ENCODE data around the gene AUTS2. TPM values are rescaled to one million over a fixed set of nuclear protein-coding genes. Genes with fewer than 3 reads are reported as not detected.

Gene AUTS2
- total and polyA plus RNA-seq, 2 of the 8 experiments (the other 6 are each of a cell fraction or from before 2014, with no cell fraction given): 25.9 to 101 TPM

DNA sequence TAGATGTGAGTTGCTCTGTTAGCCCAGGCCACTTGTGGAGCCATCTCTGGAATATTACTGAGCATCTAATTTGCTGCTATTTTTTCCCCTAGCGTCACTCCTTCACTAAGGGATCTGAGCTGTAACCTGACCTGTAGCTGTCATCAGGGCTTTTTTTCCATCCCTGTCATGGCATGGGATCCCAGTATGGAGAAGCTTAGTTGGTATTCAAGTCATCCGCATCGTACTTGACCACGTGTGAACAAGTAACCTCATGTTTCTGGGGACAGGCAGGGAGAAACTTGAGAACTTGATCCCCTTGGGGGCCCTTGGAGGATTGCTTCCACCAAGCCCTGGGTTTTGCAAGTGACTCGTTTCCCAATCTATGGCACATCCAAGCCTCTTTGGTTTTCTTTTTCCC is 1059.3 kb downstream of the AUTS2 start:
- no peak overlapping the region for H4K8ac ChIP-seq (ENCODE audit: extremely low read depth, insufficient read depth, low read length)
- FAIRE-seq: no peak
- no peak overlapping the region for H2BK12ac ChIP-seq (ENCODE audit: low read depth, low read length)
- no peaks in the 10 kb centered on the region for H3K23me2 ChIP-seq (ENCODE audit: low read depth, low read length)
- H3K79me2 ChIP-seq (ENCODE audit: control insufficient read depth in 1 of 2, insufficient read depth in 2 of 2, low read length in 2 of 2): no peaks in the 10 kb centered on the region
- H3K9ac ChIP-seq (replicated peaks in 1 of 4; ENCODE audit: extremely low read depth in 1 of 4, low read depth in 3 of 4, low read length in 3 of 4): no peak overlapping the region
- H3K4me1 ChIP-seq (replicated peaks in 1 of 4; ENCODE audit: control insufficient read depth in 3 of 4, insufficient read depth in 4 of 4, low read length in 3 of 4): peaks cover 2 to 8% (median 7%) of the 10 kb centered on the region in 4 experiments; a peak in 6 of 7 replicates
- no peak overlapping the region for H3K23ac ChIP-seq (ENCODE audit: insufficient read length)
- no peak overlapping the region for H3K56ac ChIP-seq (replicated peaks; ENCODE audit: insufficient read length, low read depth, low read length)
- CTCF ChIA-PET (ENCODE audit: partially characterized antibody): interaction anchor here (0.6 to 2.3 kb wide), 4 partner anchors 9 to 117 kb away, joined by 3 to 7 read pairs (median 4); no protein-coding TSS in a partner anchor
- H3K4me2 ChIP-seq (ENCODE audit: insufficient read depth in 1 of 2, low read depth in 2 of 2, low read length in 2 of 2): no peak overlapping the region
- no peaks in the 10 kb centered on the region for H3K9me3 ChIP-seq (ENCODE audit: insufficient read depth in 2 of 2, low read depth in 1 of 2, low read length in 1 of 2)
- no peak overlapping the region for H2BK5ac ChIP-seq (ENCODE audit: low read depth, low read length)
- H2BK120ac ChIP-seq (replicated peaks; ENCODE audit: low read depth, low read length): no peak overlapping the region
- no peak overlapping the region for H3K27ac ChIP-seq (ENCODE audit: low read depth, low read length)
- DNase-seq (ENCODE audit: low read depth in 1 of 2, low spot score in 2 of 2): no peak
- no peak overlapping the region for H2AFZ ChIP-seq (ENCODE audit: low read length)
- no peaks in the 10 kb centered on the region for H4K20me1 ChIP-seq (replicated peaks in 1 of 2; ENCODE audit: control insufficient read depth in 1 of 2, insufficient read depth in 2 of 2, low read length in 2 of 2)
- H3K4ac ChIP-seq (replicated peaks; ENCODE audit: insufficient read length, low read depth, low read length): no peak overlapping the region
- no peak overlapping the region for H3K4me3 ChIP-seq (ENCODE audit: extremely low read depth in 1 of 4, insufficient read depth in 2 of 4, low read depth in 3 of 4, low read length in 4 of 4)
- no peak overlapping the region for H2BK20ac ChIP-seq (ENCODE audit: low read length)
- WGBS, 2 experiments (ENCODE audit: extremely low coverage in 1 of 2, insufficient coverage in 1 of 2, insufficient read length in 1 of 2, insufficient replicate concordance in 2 of 2, low coverage in 1 of 2, low lambda C conversion rate in 2 of 2, missing lambda C conversion rate in 1 of 2): 91% methylated on average over 5 of the region's 5 CpGs; no CpG with 5 or more reads in 1 of the 2 experiments
- no peaks in the 10 kb centered on the region for H3K79me1 ChIP-seq (ENCODE audit: low read depth, low read length)
- no peak overlapping the region for H2AK5ac ChIP-seq (ENCODE audit: low read depth, low read length)
- no peaks in the 10 kb centered on the region for H3K27me3 ChIP-seq (replicated peaks in 1 of 4; ENCODE audit: control insufficient read depth in 3 of 4, extremely low read depth in 1 of 4, insufficient read depth in 3 of 4, low read length in 3 of 4)
- H4K91ac ChIP-seq (replicated peaks; ENCODE audit: insufficient read length, low read length): no peak overlapping the region
- no peak overlapping the region for H4K5ac ChIP-seq (ENCODE audit: insufficient read length, low read depth, low read length)
- H3K36me3 ChIP-seq (ENCODE audit: control insufficient read depth in 2 of 4, insufficient read depth in 4 of 4, low read length in 3 of 4): no peaks in the 10 kb centered on the region
- POLR2A ChIA-PET (ENCODE audit: partially characterized antibody): interaction anchor here (0.6 to 1.2 kb wide), 3 partner anchors 28 to 41 kb away, joined by 3 read pairs; no protein-coding TSS in a partner anchor
- H3K14ac ChIP-seq (ENCODE audit: insufficient read length): no peak overlapping the region
- H3K18ac ChIP-seq (ENCODE audit: extremely low read depth, low read length): no peak overlapping the region
- H2BK15ac ChIP-seq (ENCODE audit: low read length): no peak overlapping the region
- no peak for TF ChIP-seq SRF (IDR thresholded peaks at IDR 0.05; ENCODE audit: low read depth, low read length)
- TF ChIP-seq SP1 (IDR thresholded peaks at IDR 0.05; ENCODE audit: low read depth, low read length): no peak
- no peak for TF ChIP-seq RXRA (IDR thresholded peaks at IDR 0.05; ENCODE audit: insufficient read depth, low read depth, low read length)
- no peak for TF ChIP-seq TAF1 (IDR thresholded peaks at IDR 0.05; ENCODE audit: low read depth, low read length)
- TF ChIP-seq YY1 (IDR thresholded peaks at IDR 0.05; ENCODE audit: low read depth, low read length): no peak
- TF ChIP-seq MAFK (IDR thresholded peaks at IDR 0.05; ENCODE audit: low read depth, low read length): no peak
- TF ChIP-seq SIX5 (IDR thresholded peaks at IDR 0.05; ENCODE audit: low read depth, low read length): no peak
- no peak for TF ChIP-seq SAP30 (IDR thresholded peaks at IDR 0.05; ENCODE audit: insufficient read depth, insufficient replicate concordance, low read length)
- no peak for TF ChIP-seq GABPA (IDR thresholded peaks at IDR 0.05; ENCODE audit: borderline replicate concordance, insufficient read depth, low read length)
- TF ChIP-seq PHF8 (conservative IDR thresholded peaks at IDR 0.05; ENCODE audit: low read depth, low read length): no peak
- TF ChIP-seq SUZ12 (IDR thresholded peaks at IDR 0.05; ENCODE audit: low read length): no peak
- no peak for TF ChIP-seq KDM5A (IDR thresholded peaks at IDR 0.05; ENCODE audit: low read length)
- TF ChIP-seq, protein P1, sequence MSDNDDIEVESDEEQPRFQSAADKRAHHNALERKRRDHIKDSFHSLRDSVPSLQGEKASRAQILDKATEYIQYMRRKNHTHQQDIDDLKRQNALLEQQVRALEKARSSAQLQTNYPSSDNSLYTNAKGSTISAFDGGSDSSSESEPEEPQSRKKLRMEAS (IDR thresholded peaks at IDR 0.05): no peak
- TF ChIP-seq, protein P2, sequence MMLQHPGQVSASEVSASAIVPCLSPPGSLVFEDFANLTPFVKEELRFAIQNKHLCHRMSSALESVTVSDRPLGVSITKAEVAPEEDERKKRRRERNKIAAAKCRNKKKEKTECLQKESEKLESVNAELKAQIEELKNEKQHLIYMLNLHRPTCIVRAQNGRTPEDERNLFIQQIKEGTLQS (IDR thresholded peaks at IDR 0.05; ENCODE audit: insufficient read depth, low read depth, low read length): no peak
